A673 (cell line): Measurements from ENCODE around the gene RBCK1.

Experiments used
- EZH2 ChIP-seq: fragments of 200-600 bp; sonication (generic); IDR thresholded peaks from 2 replicates; pipeline ENCODE4 v1.6.1; 2017; ENCODE audit warnings: borderline replicate concordance, low read depth, mild to moderate bottlenecking, mixed read lengths, antibody characterized with exemption, low read length; ENCODE audit not compliant: poor library complexity, severe bottlenecking
- TF ChIP-seq, protein P1 (sequence below): fragments of 300-800, 200-600 bp; sonication (generic); conservative IDR thresholded peaks from 2 replicates; pipeline ENCODE4 v1.5.1; 2017; ENCODE audit warnings: low read depth, mild to moderate bottlenecking, antibody characterized with exemption, low read length, moderate library complexity, mixed read lengths

DNA sequence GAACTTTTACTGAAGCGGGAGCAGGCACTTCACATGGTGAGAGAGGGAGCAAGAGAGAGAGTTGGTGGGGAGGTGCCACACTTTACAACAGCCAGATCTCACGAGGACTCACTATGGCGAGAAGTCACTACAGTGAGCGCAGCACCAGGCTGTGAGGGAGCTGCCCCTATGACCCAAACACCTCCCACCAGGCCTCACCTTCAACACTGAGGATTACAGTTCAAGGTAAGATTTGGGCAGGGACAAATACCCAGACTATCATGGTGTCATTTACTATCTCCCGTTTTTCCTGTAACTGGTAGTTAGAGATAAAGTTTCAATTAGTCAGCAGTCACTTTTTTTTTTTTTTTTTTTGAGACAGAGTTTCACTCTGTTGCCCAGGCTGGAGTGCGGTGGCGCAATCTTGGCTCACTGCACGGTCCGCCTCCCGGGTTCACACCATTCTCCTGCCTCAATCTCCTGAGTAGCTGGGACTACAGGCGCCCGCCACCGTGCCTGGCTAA, 7.8 kb downstream of the RBCK1 start:
- TF ChIP-seq, protein P1, sequence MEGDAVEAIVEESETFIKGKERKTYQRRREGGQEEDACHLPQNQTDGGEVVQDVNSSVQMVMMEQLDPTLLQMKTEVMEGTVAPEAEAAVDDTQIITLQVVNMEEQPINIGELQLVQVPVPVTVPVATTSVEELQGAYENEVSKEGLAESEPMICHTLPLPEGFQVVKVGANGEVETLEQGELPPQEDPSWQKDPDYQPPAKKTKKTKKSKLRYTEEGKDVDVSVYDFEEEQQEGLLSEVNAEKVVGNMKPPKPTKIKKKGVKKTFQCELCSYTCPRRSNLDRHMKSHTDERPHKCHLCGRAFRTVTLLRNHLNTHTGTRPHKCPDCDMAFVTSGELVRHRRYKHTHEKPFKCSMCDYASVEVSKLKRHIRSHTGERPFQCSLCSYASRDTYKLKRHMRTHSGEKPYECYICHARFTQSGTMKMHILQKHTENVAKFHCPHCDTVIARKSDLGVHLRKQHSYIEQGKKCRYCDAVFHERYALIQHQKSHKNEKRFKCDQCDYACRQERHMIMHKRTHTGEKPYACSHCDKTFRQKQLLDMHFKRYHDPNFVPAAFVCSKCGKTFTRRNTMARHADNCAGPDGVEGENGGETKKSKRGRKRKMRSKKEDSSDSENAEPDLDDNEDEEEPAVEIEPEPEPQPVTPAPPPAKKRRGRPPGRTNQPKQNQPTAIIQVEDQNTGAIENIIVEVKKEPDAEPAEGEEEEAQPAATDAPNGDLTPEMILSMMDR = no peak
- no peak for TF ChIP-seq EZH2
